ENCODE data around the gene ATP5PD. TPM values are rescaled to one million over a fixed set of nuclear protein-coding genes. Genes with fewer than 3 reads are reported as not detected.

Gene ATP5PD
- total RNA-seq, 6 experiments from 2014 or later: 362 to 410 (median 386) TPM

DNA sequence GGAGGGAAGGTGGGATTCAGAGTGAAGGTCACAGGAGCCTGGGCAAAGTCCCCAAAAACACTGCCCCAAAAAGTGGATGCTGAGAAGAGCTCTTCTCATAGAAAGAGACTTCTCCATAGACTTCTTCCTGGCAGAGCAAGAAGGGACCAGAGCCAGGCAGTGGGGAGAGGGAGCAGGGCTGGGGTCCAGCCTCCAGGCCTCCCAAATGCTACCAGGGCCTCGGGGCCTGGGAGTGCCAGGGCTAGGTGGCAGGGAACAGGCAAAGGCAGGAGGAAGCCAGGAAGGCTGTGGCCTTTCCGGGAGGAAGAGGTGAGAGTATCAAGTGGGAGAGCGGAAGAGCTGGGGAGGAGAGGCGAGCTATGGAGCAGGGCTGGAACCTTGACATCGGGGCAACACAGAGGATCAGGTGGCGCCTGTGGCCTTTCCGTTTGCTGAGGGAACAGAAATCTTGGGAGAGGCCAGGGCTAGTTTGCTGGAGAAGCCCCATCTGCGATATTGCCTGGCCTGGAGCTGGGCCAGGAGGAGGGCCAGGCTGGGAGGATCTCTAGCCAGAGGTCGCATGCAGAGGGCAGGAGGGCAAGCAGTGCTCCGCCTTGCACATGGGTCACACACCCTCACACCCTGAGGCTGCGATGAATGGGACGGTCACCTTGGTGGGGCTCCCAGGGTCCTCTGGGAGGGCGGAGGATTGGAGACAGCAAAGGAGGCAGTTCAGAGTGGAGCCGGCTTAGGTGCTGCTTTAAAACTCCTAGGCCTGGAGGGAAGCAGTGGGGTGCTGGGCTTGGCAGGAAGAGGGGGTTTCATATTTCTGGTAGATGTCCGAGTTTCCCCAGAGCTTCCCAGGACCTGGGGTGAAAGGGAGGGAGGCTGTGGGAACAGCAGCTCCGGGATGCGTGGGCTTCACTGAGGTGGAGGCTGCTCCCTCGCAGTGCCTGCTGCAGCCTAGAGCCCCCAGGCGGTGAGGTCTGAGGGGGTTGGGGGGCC is 44.4 kb upstream of the ATP5PD start:
- Mint-ChIP-seq H3K4me3 (peak overlapping the region; percentile 59), H3K27me3 (ENCODE audit: insufficient read depth) (no peaks in the 10 kb centered on the region), H3K27ac (peak overlapping the region; percentile 31; the same call in 1 of the 2 replicates), H3K36me3 (ENCODE audit: low read depth) (no peaks in the 10 kb centered on the region), H3K9me3 (no peaks in the 10 kb centered on the region), H3K4me1 (ENCODE audit: low read depth) (peaks cover 68% of the 10 kb centered on the region)
- TF ChIP-seq, protein P1, sequence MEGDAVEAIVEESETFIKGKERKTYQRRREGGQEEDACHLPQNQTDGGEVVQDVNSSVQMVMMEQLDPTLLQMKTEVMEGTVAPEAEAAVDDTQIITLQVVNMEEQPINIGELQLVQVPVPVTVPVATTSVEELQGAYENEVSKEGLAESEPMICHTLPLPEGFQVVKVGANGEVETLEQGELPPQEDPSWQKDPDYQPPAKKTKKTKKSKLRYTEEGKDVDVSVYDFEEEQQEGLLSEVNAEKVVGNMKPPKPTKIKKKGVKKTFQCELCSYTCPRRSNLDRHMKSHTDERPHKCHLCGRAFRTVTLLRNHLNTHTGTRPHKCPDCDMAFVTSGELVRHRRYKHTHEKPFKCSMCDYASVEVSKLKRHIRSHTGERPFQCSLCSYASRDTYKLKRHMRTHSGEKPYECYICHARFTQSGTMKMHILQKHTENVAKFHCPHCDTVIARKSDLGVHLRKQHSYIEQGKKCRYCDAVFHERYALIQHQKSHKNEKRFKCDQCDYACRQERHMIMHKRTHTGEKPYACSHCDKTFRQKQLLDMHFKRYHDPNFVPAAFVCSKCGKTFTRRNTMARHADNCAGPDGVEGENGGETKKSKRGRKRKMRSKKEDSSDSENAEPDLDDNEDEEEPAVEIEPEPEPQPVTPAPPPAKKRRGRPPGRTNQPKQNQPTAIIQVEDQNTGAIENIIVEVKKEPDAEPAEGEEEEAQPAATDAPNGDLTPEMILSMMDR (IDR thresholded peaks at IDR 0.05): no peak
- DNase-seq: no peak

DNA sequence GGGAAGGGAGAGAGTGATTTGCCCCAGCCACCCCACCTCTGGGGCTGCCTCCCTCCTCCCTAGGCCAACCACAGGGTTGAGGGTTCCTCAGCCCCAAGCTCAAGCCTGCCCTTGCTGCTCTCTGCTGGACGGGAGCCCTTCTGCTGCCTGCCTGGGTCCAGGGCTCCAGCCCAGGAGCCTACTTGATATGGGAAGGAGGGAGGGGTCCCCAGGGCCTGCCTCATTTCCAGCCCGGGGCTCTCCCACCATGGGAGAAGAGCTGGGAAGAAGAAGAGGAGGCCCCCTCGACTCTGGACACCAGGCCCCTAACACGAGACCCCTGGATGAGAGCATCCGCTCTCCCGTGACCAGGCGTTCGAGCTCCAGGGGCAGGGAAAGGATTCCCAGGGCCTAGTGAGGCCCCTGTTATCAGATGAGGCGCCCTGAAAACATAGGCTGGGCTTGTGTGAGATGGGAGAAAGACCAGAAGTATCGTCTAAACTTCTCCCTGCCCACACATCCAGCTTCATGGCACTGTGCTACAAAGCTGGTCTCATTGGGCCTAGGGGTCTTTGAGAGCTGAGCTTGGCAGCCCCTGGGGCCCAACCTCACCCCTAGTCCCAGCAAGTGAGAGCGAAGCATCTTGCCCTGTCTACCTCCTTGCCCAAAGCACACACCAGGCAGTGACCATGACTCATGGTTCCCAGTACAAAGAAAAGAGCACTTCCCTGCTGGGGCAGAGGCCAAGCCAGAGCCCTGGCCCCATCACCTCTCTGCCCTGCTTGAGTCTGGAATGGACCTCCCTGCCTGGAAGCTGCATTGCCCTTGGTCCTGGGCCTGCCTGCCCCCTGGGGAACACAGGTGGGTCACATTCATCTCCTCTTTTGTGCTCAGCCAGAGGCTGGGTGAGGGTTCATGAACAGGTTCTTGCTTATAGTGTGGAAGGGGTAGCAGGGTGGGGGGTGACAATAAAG is 42.0 kb upstream of the ATP5PD start:
- DNase-seq: peak; percentile 38
- Mint-ChIP-seq H3K4me1 (ENCODE audit: low read depth) (peaks cover 76% of the 10 kb centered on the region), H3K9me3 (no peaks in the 10 kb centered on the region), H3K27me3 (ENCODE audit: insufficient read depth) (no peaks in the 10 kb centered on the region), H3K36me3 (ENCODE audit: low read depth) (no peaks in the 10 kb centered on the region), H3K27ac (peak overlapping the region; percentile 94), H3K4me3 (peak overlapping the region; percentile 90)
- TF ChIP-seq, protein P1 (IDR thresholded peaks at IDR 0.05): no peak

DNA sequence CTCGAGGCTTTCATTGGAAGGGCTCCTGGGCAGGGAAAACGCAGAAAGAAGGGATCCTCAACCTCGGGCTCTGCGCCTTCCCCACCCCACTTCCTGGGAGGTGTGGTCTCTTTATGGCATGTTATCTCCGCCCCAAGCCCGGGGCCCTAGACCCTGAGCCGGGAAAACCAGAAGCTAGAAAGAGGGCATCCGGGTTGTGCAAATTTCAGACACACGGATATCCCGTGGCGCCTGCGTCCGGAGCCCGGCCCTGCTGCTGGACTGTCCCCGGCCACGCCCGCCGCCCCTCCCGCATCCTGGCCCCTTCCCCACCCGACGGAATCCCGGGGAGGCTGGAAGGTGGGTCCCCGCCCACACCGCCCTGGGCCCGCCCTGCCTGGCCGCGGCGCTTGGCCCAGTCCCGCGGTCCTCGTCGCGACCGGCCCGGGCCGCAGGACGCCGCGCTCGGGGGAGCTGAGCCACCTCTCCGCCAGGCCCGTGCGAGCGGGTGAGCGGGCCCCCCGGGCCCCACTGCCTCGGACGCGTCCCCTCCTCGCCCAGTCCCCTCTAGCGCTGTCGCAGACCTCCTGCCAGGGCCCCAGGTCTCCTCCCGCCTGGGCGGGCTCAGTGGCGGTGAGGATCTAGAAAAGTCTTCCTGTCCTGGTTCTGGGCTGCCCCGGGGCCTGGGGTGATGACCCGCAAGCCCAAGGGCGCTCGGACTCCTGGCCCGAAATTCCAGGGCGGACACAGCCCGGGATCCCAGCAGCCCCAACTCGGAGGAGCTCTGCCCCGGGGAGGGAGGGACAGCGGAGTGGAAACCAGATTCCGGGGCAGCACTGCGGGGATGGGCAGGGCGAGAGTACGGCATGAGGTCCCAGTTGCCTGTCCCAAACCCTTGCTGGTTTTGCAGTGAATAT is 41.0 kb upstream of the ATP5PD start, which contains the start of gene SLC16A5:
Gene SLC16A5, plus strand, starts transcription at position 397 of the 896 bp plus-strand sequence. CDS start 5,683 bp downstream, outside the sequence.
- TF ChIP-seq, protein P1 (IDR thresholded peaks at IDR 0.05): no peak
- peaks cover 76% of the 10 kb centered on the region for H3K4me1 Mint-ChIP-seq (ENCODE audit: low read depth)
- peak within 1 kb of the TSS; percentile 90 for H3K4me3 Mint-ChIP-seq
- peak; percentile 88 for DNase-seq
- H3K9me3 Mint-ChIP-seq: no peaks in the 10 kb centered on the region
- H3K36me3 Mint-ChIP-seq (ENCODE audit: low read depth): no peaks in the 10 kb centered on the region
- no peaks in the 10 kb centered on the region for H3K27me3 Mint-ChIP-seq (ENCODE audit: insufficient read depth)
- H3K27ac Mint-ChIP-seq: peak within 1 kb of the TSS; percentile 94

DNA sequence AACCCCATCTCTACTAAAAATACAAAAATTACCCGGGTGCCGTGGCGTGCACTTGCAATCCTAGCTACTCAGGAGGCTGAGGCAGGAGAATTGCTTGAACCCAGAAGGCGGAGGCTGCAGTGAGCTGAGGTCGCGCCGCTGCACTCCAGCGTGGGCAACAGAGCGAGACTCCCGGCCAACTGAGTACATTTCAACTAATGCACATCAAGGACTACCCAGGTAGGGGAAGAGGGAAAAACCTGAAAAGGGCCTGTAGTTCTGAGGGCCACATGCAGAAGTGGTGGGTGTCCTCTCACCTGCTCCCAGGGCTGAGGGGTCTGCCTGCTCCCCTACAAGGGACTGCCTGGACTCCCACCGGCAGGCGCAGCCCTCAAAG is 40.4 kb upstream of the ATP5PD start:
- no peak for DNase-seq
- H3K27ac Mint-ChIP-seq: peak overlapping the region; percentile 89
- peak overlapping the region; percentile 85 for H3K4me3 Mint-ChIP-seq
- TF ChIP-seq, protein P1 (IDR thresholded peaks at IDR 0.05): no peak
- H3K4me1 Mint-ChIP-seq (ENCODE audit: low read depth): peaks cover 69% of the 10 kb centered on the region
- H3K36me3 Mint-ChIP-seq (ENCODE audit: low read depth): no peaks in the 10 kb centered on the region
- no peaks in the 10 kb centered on the region; the same call in 1 of the 2 replicates for H3K27me3 Mint-ChIP-seq (ENCODE audit: insufficient read depth)
- no peaks in the 10 kb centered on the region for H3K9me3 Mint-ChIP-seq

Data from HFFc6 (cell line).